ENCODE data around the gene R3HDM4.

Gene R3HDM4

GRCh38 chr19:943551-944170 lies 30.6 kb upstream of the R3HDM4 start:
- no peak overlapping the region for H4K91ac ChIP-seq (ENCODE audit: low read depth, low read length, poor library complexity)
- no peak for DNase-seq (ENCODE audit: low spot score)
- H3K14ac ChIP-seq (ENCODE audit: low read length): no peak overlapping the region
- peaks cover 50% of the 10 kb centered on the region for H3K79me1 ChIP-seq (ENCODE audit: low read depth, low read length)
- no peak overlapping the region for H2AFZ ChIP-seq (ENCODE audit: low read length)
- no peak overlapping the region for H3K27ac ChIP-seq (replicated peaks; ENCODE audit: low read length)
- H2BK12ac ChIP-seq (ENCODE audit: low read length): no peak overlapping the region
- no CpG with 5 or more reads among the region's 17 CpGs for WGBS, 2 donors (ENCODE audit: extremely low coverage in 2 of 2, insufficient read length in 2 of 2, insufficient replicate concordance in 1 of 2)
- H3K4me1 ChIP-seq (ENCODE audit: control insufficient read depth in 2 of 2, insufficient read depth in 1 of 2, low read depth in 1 of 2, low read length in 2 of 2): peaks cover 0 to 9% of the 10 kb centered on the region in 2 donors
- H3K27me3 ChIP-seq (ENCODE audit: control insufficient read depth in 3 of 3, insufficient read depth in 3 of 3, low read depth in 1 of 3, low read length in 3 of 3): no peaks in the 10 kb centered on the region
- peak overlapping the region; percentile 76 for H3K18ac ChIP-seq (ENCODE audit: low read length)
- H4K8ac ChIP-seq (ENCODE audit: low read depth, low read length): peak overlapping the region; percentile 17
- no peak overlapping the region for H3K4ac ChIP-seq (ENCODE audit: low read length)
- no peak overlapping the region for H2BK15ac ChIP-seq (ENCODE audit: low read length)
- H2AK5ac ChIP-seq (ENCODE audit: low read depth, low read length): peak overlapping the region; percentile 21
- H3K23ac ChIP-seq (ENCODE audit: low read depth, low read length, poor library complexity): peak overlapping the region; percentile 93
- H2BK120ac ChIP-seq (ENCODE audit: low read depth, low read length): no peak overlapping the region
- peak overlapping the region; percentile 60 for H3K9ac ChIP-seq (ENCODE audit: low read depth, low read length, poor library complexity)
- H3K36me3 ChIP-seq (replicated peaks in 1 of 2; ENCODE audit: control insufficient read depth in 2 of 2, insufficient read depth in 2 of 2, low read length in 2 of 2): peaks cover 29 to 67% of the 10 kb centered on the region in 2 donors
- H2BK5ac ChIP-seq (ENCODE audit: low read length): no peak overlapping the region
- no peak overlapping the region for H3K4me2 ChIP-seq (ENCODE audit: insufficient read depth, low read length, poor library complexity, severe bottlenecking)
- peaks cover 0 to 5% of the 10 kb centered on the region in 2 donors for H3K9me3 ChIP-seq (replicated peaks in 1 of 2; ENCODE audit: control insufficient read depth in 2 of 2, insufficient read depth in 1 of 2, low read depth in 1 of 2, low read length in 2 of 2)
- H3K4me3 ChIP-seq (ENCODE audit: low read length in 2 of 2): no peak overlapping the region

GRCh38 chr19:942133-942645 lies 29.2 kb upstream of the R3HDM4 start:
- no CpG with 5 or more reads among the region's 32 CpGs for WGBS, 2 donors (ENCODE audit: extremely low coverage in 2 of 2, insufficient read length in 2 of 2, insufficient replicate concordance in 1 of 2)
- H2AFZ ChIP-seq (ENCODE audit: low read length): no peak overlapping the region
- no peak overlapping the region for H3K27ac ChIP-seq (replicated peaks; ENCODE audit: low read length)
- H3K14ac ChIP-seq (ENCODE audit: low read length): no peak overlapping the region
- peak overlapping the region; percentile 60 for H2BK5ac ChIP-seq (ENCODE audit: low read length)
- no peak overlapping the region for H2BK15ac ChIP-seq (ENCODE audit: low read length)
- H4K91ac ChIP-seq (ENCODE audit: low read depth, low read length, poor library complexity): no peak overlapping the region
- no peak overlapping the region for H4K8ac ChIP-seq (ENCODE audit: low read depth, low read length)
- peaks cover 0 to 9% of the 10 kb centered on the region in 2 donors for H3K4me1 ChIP-seq (ENCODE audit: control insufficient read depth in 2 of 2, insufficient read depth in 1 of 2, low read depth in 1 of 2, low read length in 2 of 2)
- peaks cover 33 to 66% of the 10 kb centered on the region in 2 donors for H3K36me3 ChIP-seq (replicated peaks in 1 of 2; ENCODE audit: control insufficient read depth in 2 of 2, insufficient read depth in 2 of 2, low read length in 2 of 2)
- peak overlapping the region; percentile 55 for H3K23ac ChIP-seq (ENCODE audit: low read depth, low read length, poor library complexity)
- H2AK5ac ChIP-seq (ENCODE audit: low read depth, low read length): peak overlapping the region; percentile 46
- H3K27me3 ChIP-seq (ENCODE audit: control insufficient read depth in 3 of 3, insufficient read depth in 3 of 3, low read depth in 1 of 3, low read length in 3 of 3): no peaks in the 10 kb centered on the region
- peaks cover 0 to 7% of the 10 kb centered on the region in 2 donors for H3K9me3 ChIP-seq (replicated peaks in 1 of 2; ENCODE audit: control insufficient read depth in 2 of 2, insufficient read depth in 1 of 2, low read depth in 1 of 2, low read length in 2 of 2)
- H3K79me1 ChIP-seq (ENCODE audit: low read depth, low read length): peaks cover 51% of the 10 kb centered on the region
- DNase-seq (ENCODE audit: low spot score): no peak
- H3K9ac ChIP-seq (ENCODE audit: low read depth, low read length, poor library complexity): peak overlapping the region; percentile 12
- no peak overlapping the region for H3K4ac ChIP-seq (ENCODE audit: low read length)
- no peak overlapping the region for H3K4me3 ChIP-seq (ENCODE audit: low read length in 2 of 2)
- H2BK12ac ChIP-seq (ENCODE audit: low read length): no peak overlapping the region
- no peak overlapping the region for H2BK120ac ChIP-seq (ENCODE audit: low read depth, low read length)
- peak overlapping the region; percentile 80 for H3K18ac ChIP-seq (ENCODE audit: low read length)
- H3K4me2 ChIP-seq (ENCODE audit: insufficient read depth, low read length, poor library complexity, severe bottlenecking): peak overlapping the region; percentile 14

GRCh38 chr19:941292-942132 lies 28.5 kb upstream of the R3HDM4 start:
- peaks cover 52% of the 10 kb centered on the region for H3K79me1 ChIP-seq (ENCODE audit: low read depth, low read length)

More at GRCh38 chr19:941292-942132, 28.5 kb upstream of the R3HDM4 start:
- H3K36me3 ChIP-seq (replicated peaks in 1 of 2; ENCODE audit: control insufficient read depth in 2 of 2, insufficient read depth in 2 of 2, low read length in 2 of 2): peaks cover 35 to 67% of the 10 kb centered on the region in 2 donors
- peak overlapping the region; percentile 80 for H3K18ac ChIP-seq (ENCODE audit: low read length)
- no peak overlapping the region for H2BK12ac ChIP-seq (ENCODE audit: low read length)
- no peak overlapping the region for H2AFZ ChIP-seq (ENCODE audit: low read length)
- DNase-seq (ENCODE audit: low spot score): no peak
- no peak overlapping the region for H3K4me2 ChIP-seq (ENCODE audit: insufficient read depth, low read length, poor library complexity, severe bottlenecking)
- H2BK15ac ChIP-seq (ENCODE audit: low read length): no peak overlapping the region
- no peak overlapping the region for H4K8ac ChIP-seq (ENCODE audit: low read depth, low read length)
- peak overlapping the region; percentile 60 for H2BK5ac ChIP-seq (ENCODE audit: low read length)
- H3K9me3 ChIP-seq (replicated peaks in 1 of 2; ENCODE audit: control insufficient read depth in 2 of 2, insufficient read depth in 1 of 2, low read depth in 1 of 2, low read length in 2 of 2): peaks cover 0 to 8% of the 10 kb centered on the region in 2 donors
- H3K23ac ChIP-seq (ENCODE audit: low read depth, low read length, poor library complexity): peak overlapping the region; percentile 3
- no peak overlapping the region for H2AK5ac ChIP-seq (ENCODE audit: low read depth, low read length)
- no peak overlapping the region for H3K4me3 ChIP-seq (ENCODE audit: low read length in 2 of 2)
- no peak overlapping the region for H3K9ac ChIP-seq (ENCODE audit: low read depth, low read length, poor library complexity)
- H3K27ac ChIP-seq (replicated peaks; ENCODE audit: low read length): no peak overlapping the region
- H2BK120ac ChIP-seq (ENCODE audit: low read depth, low read length): no peak overlapping the region
- peak overlapping the region; percentile 94 for H3K14ac ChIP-seq (ENCODE audit: low read length)
- no CpG with 5 or more reads among the region's 45 CpGs for WGBS, 2 donors (ENCODE audit: extremely low coverage in 2 of 2, insufficient read length in 2 of 2, insufficient replicate concordance in 1 of 2)
- H4K91ac ChIP-seq (ENCODE audit: low read depth, low read length, poor library complexity): no peak overlapping the region
- no peaks in the 10 kb centered on the region for H3K27me3 ChIP-seq (ENCODE audit: control insufficient read depth in 3 of 3, insufficient read depth in 3 of 3, low read depth in 1 of 3, low read length in 3 of 3)
- H3K4me1 ChIP-seq (ENCODE audit: control insufficient read depth in 2 of 2, insufficient read depth in 1 of 2, low read depth in 1 of 2, low read length in 2 of 2): peaks cover 0 to 9% of the 10 kb centered on the region in 2 donors
- no peak overlapping the region for H3K4ac ChIP-seq (ENCODE audit: low read length)
